Stimulated activated CD8-positive, alpha-beta memory T cell treated with anti-CD3 and anti-CD28 coated beads, Interleukin-4, amount 100 ng/mL, for 4 hours (primary cell): Measurements from ENCODE around the gene GPR3.
"Not testable (repeated sequence)": the region's sequence is repeated elsewhere in the genome, so short reads cannot be mapped to it uniquely, and the experiment has no call there.

Source experiments
- DNase-seq, 2 donors: peaks; one replicate each; pipeline ENCODE4 v3.0.0-alpha.2; 2020; ENCODE audit warnings: low read depth in 2 of 2, low spot score in 1 of 2

Gene GPR3

DNA sequence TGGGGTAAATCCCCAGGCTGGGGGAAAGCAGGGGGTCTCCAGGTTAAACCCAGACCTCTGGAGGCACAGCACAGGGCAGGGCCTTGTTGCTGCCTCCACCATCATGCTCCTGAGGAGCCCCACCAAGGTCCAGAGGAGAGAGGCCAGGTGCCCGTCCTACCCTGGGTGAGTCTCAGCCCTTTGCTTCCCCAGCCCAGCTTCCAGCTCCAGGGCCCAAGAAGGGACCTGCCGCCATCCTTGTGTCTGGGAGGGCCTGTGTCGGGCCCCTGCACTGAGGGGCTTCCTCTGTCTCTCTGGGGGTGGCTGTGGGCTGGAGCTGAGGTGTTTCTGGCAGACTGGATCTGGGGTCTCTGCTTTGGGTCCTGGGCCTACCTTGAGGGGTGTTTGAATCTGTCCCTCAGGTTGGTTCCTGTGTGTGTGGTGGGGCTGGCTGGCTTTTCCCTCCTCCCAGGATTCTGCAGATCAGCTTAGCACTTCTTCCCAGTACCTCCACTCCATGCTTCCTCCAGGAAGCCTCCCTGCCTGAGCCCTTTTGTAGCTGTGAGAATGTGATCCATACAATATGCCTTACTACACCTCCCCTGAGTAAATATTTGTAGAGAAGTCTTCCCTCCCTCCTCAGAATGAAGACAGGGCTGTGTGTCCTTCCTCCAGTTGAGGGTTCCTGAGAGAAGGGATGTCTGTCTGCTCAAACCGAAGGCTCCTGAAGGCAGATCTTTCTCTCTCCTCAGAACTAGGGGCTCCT is 6.2 kb downstream of the GPR3 start:
- DNase-seq: no peak

DNA sequence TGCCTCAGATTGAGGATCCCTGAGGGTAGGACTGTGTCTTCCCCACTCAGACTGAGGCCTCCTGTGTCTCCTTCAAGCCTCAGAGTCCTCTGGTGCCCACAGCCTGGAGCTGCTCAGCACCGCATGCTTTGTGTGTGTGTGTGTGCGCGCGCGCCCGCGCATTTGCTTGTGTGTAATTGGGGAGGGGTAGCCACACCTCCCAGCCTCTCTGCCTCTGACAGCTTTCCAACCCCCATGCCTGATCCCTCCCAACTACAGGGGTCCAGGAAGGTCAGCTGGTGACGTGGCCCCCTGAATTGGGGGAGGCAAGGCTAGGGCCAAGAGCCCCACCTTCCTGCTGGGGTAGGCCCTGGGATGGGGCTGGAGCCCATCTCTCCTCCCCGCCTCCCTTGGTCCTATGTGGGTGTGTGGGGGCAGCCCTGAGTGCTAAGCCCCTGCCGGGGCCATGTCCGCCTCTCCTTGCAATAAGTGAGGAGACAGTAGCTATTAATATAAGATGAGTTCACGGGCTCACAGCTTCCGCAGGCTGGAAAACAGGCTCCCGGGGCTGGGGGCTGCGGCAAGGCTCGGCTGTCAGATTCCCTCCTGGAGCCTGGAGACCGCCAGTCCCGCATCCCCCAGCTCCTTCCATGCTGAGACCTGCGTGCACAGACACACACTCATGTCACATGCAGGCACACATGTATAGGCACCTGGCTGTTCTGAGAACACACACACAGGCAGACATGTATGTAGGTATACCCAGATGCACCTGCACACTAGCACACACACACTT is 7.0 kb downstream of the GPR3 start:
- DNase-seq: no peak

DNA sequence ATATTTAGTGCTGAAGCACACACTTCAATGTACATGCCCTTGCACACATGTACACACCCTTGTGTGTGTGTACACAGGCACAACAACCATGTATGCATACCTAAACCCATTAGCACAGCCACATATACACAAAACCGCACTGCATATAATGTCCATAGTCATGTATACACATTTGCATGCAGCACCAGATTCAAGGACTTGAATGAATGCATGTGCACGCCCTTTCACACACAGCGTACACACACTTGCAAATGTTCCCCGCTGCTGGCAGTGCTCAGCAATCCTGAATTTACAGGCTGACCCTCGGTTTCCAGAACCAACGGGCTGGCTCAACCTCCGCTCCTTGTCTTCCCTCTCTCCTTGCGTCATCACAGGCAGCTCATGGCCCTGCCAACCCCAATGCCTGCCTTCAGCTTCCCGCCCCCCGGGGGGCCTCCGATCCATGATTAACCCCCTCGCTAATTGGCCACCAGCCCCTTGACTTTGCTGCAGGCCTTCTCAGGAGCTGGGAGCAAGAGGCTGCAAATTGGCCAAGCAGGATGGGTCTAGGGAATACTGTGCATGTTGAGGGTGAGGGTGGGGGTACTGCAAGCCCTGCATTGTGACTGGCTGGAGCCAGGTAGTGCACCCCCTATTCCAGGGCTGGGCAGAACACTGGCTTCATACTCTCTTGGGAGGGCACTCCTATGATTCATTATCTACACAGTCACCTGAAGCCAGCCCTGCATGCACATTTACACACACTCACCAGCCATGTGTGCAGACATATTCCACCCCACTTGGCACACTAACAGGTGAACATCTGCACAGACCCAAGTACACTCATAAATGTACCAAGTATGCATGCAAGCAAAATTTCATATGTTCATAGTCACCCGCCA is 7.9 kb downstream of the GPR3 start:
- no peak for DNase-seq

- no peak for DNase-seq
These were observed 8.5 kb downstream of the GPR3 start for GRCh38 chr1:27400963-27401341.

DNA sequence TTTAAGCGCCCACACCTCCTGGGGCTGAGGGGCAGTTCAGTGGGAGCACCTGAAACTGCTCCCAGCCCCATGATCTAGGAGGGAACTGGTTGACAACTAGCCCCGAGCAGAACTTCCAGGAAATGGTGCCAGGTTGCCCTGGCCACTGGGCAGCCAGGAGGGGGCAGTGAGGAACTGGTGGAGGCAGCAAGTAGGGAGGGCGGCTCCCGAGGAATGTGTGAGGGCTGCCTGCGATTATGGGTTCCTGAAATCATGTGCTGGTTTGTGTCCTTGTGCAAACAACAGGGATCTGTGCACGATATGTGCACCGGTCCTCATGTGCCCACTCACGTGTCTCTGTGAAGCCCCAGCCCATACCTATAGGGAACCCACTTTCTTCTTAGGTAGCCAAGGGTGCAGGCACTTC is 9.9 kb downstream of the GPR3 start:
- no peak for DNase-seq

GRCh38 chr1:27403065-27403726 is 10.8 kb downstream of the GPR3 start:
- no peak for DNase-seq

DNA sequence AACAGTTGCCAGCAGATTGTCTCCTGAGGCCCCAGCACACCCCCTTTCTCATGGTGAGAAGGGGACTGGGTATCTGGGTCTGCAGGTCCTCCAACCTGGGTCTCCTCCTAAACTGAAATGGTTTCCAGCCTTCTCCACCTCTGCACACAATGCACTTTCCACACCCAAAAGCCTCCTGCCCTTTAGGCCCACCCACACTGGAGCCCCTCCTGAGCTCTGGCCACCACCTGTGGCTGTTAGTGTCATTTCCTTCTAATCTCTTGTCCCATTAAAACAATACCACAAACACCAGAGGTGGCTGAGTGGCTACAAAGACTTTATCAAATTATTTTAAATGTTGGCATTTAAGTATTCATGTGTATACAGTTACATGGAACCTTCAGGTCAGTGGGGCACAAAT is 11.5 kb downstream of the GPR3 start:
- DNase-seq: no peak

DNA sequence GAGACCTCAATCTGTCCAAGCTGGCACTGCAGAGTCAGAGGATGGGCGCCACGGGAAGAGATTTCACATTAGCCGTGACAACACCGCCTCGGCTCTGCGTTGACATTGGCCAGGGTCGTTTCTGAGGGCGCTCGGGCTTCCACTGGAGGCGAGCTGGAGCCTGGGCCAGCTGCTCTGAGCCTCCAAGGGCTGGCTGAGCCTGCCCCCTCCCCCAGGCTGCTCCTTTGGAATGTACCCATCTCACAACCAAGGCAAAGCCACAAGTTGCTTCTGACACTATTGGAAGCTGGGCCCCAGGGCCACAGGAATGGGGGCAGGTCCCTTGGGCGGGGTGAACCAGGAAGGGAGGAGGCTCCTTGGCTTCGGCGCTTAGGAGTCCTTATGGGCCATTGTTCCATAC is 12.7 kb downstream of the GPR3 start:
- no peak for DNase-seq

- not testable (repeated sequence) for DNase-seq
These were observed 13.4 kb downstream of the GPR3 start for GRCh38 chr1:27405598-27406361.

DNA sequence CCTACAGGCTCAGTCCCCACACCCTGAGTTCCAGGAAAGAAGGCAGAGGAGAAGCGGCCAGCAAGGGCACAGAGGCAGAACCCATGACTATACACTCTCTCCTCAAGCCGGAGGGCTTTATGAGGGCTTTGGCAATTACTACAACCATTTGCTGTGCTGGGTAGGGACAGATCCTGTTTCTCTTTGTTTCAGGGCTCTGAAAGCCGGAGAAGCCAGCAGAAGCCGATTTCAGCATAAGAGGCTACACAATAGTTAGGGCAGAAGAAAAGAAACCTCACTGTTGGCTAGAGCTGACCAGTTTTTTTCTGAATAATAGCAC is 13.9 kb downstream of the GPR3 start:
- no peak for DNase-seq

DNA sequence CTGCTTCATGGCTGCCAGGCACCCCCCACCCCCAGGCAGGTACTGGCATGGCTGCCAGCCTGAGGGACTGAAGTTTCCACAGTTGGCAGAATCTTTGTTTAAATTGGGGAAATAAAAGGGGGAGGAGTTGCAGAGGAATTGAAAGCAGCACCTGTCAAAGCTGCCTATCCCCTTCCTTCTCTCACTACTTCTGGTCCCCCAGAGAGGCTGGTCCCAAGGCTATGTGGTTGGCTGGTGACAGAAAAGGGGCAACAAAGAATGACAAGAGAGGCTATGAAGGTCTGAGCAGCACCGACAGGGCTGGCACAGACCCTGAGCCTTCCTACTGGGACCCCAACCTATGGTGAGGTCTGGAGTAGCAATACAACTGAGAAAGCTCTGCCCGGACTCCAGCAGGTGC is 14.4 kb downstream of the GPR3 start:
- not testable (repeated sequence) for DNase-seq

GRCh38 chr1:27408151-27408550 is 15.7 kb downstream of the GPR3 start:
- DNase-seq: no peak

DNA sequence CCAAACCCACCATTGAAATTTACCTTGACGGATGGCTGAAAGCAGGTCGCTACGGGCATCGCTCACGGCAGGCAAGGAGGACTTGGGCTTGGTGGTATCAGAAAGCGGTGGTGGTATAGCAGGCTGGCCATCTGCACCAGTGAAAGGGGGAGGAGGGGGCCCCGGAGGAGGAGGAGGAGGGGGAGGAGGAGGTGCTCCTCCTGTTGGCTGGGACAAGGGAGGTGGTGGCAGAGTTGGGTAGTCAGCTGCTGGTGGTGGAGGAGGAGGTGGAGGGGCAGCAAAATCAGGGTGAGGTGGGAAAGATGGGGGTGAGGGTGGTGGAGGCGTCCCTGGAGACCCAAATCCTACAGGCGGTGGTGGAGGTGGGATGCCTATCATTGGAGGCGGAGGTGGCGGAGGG is 17.2 kb downstream of the GPR3 start:
- no peak for DNase-seq

DNA sequence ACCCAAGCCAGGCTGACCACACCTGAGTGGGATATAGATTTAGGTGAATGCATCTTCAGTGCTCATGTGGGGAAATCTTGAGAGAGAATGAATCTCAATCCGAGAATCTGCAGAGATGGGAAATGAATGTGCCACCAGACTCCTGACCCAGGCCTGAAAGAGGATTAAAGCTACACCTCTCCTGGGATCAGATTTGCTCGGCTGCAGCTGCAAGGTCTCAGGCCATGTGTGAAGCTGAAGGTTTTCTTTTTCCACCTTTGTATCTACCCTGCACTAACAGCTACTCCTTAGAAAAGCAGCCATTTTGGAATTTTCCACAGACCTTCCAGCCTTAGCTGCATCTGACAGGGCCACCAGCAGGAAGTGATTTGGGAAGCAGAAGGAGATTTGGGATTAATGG is 18.3 kb downstream of the GPR3 start:
- DNase-seq: no peak

- no peak for DNase-seq
These were observed 20.1 kb downstream of the GPR3 start for GRCh38 chr1:27412502-27412901.

DNA sequence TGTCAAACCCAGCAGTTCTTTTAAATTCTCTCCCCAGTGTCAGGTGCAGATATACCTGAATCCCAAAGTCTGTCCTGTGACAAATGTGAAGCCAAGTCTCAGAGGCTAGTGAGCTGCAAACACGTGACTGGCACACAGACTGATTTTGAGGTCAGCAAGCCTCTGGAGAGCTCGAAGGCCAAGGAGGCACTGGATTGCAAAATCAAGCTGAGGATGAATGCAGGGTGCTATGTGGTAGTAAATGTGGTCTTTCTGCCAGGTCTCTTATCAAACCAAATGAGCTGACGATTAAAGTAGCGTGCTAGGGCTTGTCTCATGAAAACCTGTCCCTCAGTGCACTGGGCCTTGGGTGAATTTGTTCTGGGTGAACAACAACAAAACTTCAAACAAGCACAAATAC is 20.6 kb downstream of the GPR3 start:
- DNase-seq: no peak

DNA sequence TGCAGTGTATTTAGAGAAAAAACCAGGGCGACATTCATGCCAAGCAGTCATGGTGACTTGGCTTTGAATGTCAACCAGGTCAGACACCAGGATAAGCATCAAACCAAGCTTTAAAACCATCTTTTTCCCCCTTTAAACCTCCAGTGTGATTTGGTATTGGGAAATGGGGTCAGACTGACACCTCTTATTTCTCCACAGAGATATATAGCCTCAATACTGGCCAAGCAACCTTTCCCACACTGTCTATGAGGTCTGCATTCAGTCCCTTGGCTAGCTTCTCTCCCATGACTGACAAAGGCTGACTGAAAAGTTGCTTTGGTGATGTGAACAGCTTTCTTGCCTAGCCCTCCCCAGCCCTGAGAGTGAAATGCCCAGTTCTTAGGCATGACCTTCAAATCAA is 21.7 kb downstream of the GPR3 start:
- no peak for DNase-seq

DNA sequence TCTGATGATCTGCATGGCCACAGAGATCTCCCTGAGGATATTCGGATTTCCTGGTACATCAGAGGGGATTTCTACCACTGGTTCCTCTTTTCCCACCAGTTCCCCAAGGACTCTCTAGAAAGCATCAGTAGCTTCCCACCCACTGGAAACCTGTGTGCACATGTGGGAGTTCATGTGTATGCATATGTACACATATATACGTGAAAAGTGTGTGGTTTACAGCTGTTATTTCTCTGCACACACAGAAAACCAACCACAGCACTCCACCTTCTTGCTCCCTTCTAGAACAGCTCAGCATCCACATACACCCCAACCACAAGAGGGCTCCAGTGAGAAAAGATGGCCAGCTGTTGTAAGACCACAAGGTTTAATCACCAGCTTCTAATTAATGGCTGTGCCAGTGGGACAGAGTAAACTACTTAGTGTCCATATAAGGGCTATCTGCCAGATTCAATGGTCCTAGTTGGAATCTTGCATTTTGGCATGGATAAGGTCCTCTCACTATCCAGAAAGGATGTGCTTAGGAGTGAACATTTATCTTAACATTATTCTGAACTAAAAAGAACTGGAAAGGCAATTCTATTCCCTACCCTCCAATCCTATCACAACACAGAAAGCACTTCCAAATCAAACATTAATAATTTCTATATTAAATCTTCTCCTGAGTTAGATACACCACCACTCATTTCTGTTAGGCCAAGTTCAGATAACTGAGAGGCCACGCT is 24.1 kb downstream of the GPR3 start:
- no peak for DNase-seq

DNA sequence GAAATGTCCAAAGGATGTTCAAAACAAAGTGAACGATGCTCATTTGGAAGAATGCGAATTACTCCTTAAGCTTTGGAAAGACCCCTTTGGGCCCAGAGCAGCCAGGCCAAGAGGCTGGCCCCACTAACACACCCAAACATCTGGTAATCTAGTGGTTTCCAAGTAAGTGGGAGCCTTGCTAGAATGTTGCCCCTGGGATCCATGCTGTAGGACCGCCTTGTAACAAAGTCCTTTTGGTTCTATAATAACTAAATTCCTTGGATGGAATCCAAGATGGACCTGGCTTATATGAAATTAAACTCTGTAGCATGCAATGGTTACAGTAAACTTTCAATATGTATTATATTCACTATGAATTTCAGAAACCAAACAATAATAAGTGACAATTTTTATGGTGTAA is 25.3 kb downstream of the GPR3 start:
- no peak for DNase-seq
